Testis (tissue), 3 donors: ENCODE data around the gene UPF1. TPM values are rescaled to one million over a fixed set of nuclear protein-coding genes. Genes with fewer than 3 reads are reported as not detected.

Experiments used
- DNase-seq: peaks from one replicate; pipeline ENCODE4 v3.0.0-alpha.2; 2019
- H3K27ac ChIP-seq, 2 donors: fragments of 200-600 bp; sonication (generic); one replicate each; pipeline ENCODE4 v1.5.1; 2019
- H3K27me3 ChIP-seq: fragments of 200-600 bp; sonication (generic); one replicate; pipeline ENCODE4 v1.5.1; 2019
- H3K36me3 ChIP-seq: fragments of 200-600 bp; sonication (generic); one replicate; pipeline ENCODE4 v1.5.1; 2017; ENCODE audit warnings: low read depth; ENCODE audit errors: missing control alignments
- H3K4me1 ChIP-seq: fragments of 200-600 bp; sonication (generic); one replicate; pipeline ENCODE4 v1.5.1; 2019
- H3K4me3 ChIP-seq, 2 donors: fragments of 200-600 bp; sonication (generic); one replicate each; pipeline ENCODE4 v1.5.1; 2017 to 2019
- H3K9me3 ChIP-seq: fragments of 200-600 bp; sonication (generic); one replicate; pipeline ENCODE4 v1.5.1; 2017
- CTCF ChIP-seq, 3 experiments: fragments of 450-650 bp in 2 of 3; fragments of 200-600 bp in 1 of 3; sonication (generic) in 1 of 3; IDR thresholded peaks; one replicate each; pipeline ENCODE4 v1.5.1; 2016 to 2019; ENCODE audit warnings: antibody characterized with exemption in 3 of 3, mild to moderate bottlenecking in 2 of 3, moderate library complexity in 1 of 3
- POLR2A ChIP-seq: fragments of 450-650 bp; IDR thresholded peaks from one replicate; pipeline ENCODE4 v1.6.1; 2017; ENCODE audit warnings: antibody characterized with exemption, mild to moderate bottlenecking, moderate library complexity
- WGBS, 2 donors: methylation state at CpG; one replicate each; pipeline ENCODE4 v1.1.5; 2018; 5-methylcytosine and 5-hydroxymethylcytosine counted together
- intact Hi-C: fragments of 100-400 bp; cut with DNase I; formaldehyde crosslinking; loops from one replicate; pipeline ENCODE4 v1.15.1; 2023; ENCODE audit warnings: low total_unique reads
- polyA plus RNA-seq: library from polyadenylated mRNA; stranded (reverse); fragments of 350-450 nt; fragmentation: Illumina TruSeq; extraction: RNeasy Lipid Tissue Mini Kit (QIAGEN cat#74804); gene quantifications from one replicate; pipeline ENCODE4 v1.2.3, GENCODE V29; 2014; ENCODE audit warnings: low read depth, low replicate concordance; ENCODE audit not compliant: insufficient read depth
- total RNA-seq, 2 donors: library from RNA; depleted of rRNA; stranded (reverse); fragments of >200 nt; gene quantifications; one replicate each; pipeline ENCODE4 v1.2.3, GENCODE V29; 2016

UPF1 gene
- total and polyA plus RNA-seq, 3 donors from 2014 or later, result 99.0 to 188 (median 176) TPM

DNA sequence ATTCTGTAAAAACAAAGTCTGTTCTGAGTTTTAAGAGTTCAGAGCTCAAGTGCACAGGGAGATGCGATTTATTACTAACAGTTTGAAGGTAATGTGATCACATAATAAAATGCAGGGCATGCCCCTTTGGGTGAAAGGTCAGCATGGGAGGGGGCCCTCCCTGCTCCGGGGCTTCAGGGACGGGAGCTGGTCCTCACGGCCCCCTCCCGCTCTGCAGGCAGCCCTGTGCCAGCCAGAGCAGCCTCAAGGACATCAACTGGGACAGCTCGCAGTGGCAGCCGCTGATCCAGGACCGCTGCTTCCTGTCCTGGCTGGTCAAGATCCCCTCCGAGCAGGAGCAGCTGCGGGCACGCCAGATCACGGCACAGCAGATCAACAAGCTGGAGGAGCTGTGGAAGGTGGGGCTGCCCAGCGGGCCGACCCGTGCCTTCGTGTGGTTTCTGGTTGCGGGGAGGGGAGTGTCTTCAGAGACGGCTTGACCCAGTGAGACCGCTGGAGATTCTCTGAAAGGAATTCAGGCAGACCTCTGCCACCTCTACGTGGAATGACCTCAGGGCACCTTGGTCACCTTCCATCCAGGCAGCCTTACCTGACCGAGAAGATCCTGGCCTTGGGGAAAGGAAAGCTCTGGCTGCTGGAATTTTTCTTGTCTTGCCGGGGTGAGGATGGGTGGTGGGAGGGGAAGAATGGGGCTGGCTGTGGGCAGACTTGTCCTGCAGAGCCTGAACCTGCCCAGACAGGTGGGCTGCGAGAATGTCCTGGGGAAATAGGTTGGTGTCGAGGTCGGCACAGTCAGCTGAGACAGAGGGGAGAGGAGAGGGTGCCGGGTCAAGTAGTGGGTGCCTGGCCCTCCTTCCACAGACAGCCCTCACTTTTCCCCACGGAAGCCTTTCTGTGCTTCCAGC is 19.0 kb downstream of the UPF1 start:
- Histone ChIP-seq H3K36me3 (no peaks in the 10 kb centered on the region), H3K27me3 (no peaks in the 10 kb centered on the region), H3K4me1 (peaks cover 52% of the 10 kb centered on the region), H3K27ac (peak overlapping the region; percentile 75 to 86), H3K4me3 (no peak overlapping the region), H3K9me3 (no peaks in the 10 kb centered on the region)
- TF ChIP-seq CTCF (IDR thresholded peaks at IDR 0.05) (no peak), POLR2A (no peak)
- DNase-seq, result peak; percentile 73
- intact Hi-C loops, result no loop called here
- WGBS, 2 donors, result 40 to 82% methylated on average over 18 to 27 of the region's 27 CpGs

DNA sequence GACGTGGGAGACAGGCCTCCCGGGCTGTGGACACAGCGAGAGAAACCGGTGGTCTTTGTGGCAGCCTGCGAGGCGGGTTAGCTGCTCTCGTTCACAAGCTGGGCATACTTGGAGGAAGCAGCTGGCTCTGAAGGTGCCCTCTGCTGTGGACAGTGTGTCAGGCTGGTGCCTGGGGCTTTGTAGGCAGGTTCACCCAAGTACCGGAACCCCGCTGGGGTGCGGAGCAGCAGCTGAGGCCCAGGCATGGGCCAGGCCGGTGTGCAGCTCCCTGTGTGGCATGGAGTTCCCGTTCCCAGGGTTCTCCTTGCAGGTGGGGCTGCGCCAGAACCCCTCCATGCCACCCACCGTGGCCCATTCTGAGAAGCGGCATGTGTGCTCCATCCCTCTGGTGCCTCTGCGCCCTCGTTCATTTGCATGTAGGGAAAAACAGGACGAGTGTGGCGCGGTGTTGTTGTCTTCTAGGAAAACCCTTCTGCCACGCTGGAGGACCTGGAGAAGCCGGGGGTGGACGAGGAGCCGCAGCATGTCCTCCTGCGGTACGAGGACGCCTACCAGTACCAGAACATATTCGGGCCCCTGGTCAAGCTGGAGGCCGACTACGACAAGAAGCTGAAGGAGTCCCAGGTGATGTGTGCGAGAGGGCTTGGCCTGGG is 20.0 kb downstream of the UPF1 start:
- TF ChIP-seq CTCF (IDR thresholded peaks at IDR 0.05) (no peak), POLR2A (no peak)
- H3K36me3 ChIP-seq, result no peaks in the 10 kb centered on the region
- no peak overlapping the region for H3K27ac ChIP-seq
- WGBS, 2 donors, result 93 to 94% methylated on average over 16 to 31 of the region's 31 CpGs
- peaks cover 54% of the 10 kb centered on the region for H3K4me1 ChIP-seq
- intact Hi-C loops, result no loop called here
- no peaks in the 10 kb centered on the region for H3K9me3 ChIP-seq
- DNase-seq, result no peak
- no peaks in the 10 kb centered on the region for H3K27me3 ChIP-seq
- no peak overlapping the region for H3K4me3 ChIP-seq

DNA sequence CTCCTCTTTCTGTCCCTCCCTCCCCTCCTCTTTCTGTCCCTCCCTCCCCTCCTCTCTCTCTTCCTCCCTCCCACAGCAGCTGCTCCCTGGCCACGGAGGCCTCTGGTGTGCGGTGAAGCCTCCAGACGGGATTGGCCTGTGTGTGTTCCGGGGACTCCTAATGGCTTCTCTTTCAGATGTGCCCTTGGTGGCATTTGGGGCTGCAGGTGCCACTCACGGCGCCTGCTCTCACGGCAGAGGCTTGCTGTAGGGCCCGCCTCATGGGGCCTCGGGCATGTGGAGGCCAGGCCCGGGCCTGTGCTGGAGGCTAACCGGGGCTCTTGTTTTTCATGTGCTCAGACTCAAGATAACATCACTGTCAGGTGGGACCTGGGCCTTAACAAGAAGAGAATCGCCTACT is 20.9 kb downstream of the UPF1 start:
- Histone ChIP-seq H3K36me3 (no peaks in the 10 kb centered on the region), H3K4me3 (no peak overlapping the region), H3K4me1 (peaks cover 46% of the 10 kb centered on the region), H3K9me3 (no peaks in the 10 kb centered on the region), H3K27ac (no peak overlapping the region), H3K27me3 (no peaks in the 10 kb centered on the region)
- no peak for DNase-seq
- TF ChIP-seq CTCF (IDR thresholded peaks at IDR 0.05), result no peak
- TF ChIP-seq POLR2A, result no peak
- intact Hi-C loops, result no loop called here
- 70 to 85% methylated on average over 9 to 12 of the region's 12 CpGs for WGBS, 2 donors

GRCh38 chr19:18853755-18854427 is 22.1 kb downstream of the UPF1 start:
- Histone ChIP-seq H3K36me3 (no peaks in the 10 kb centered on the region), H3K9me3 (no peaks in the 10 kb centered on the region), H3K4me3 (no peak overlapping the region), H3K27me3 (no peaks in the 10 kb centered on the region), H3K4me1 (peaks cover 34% of the 10 kb centered on the region), H3K27ac (no peak overlapping the region)
- intact Hi-C loops, result no loop called here
- 86 to 92% methylated on average over 15 to 17 of the region's 17 CpGs for WGBS, 2 donors
- peak in 1 of 3 experiments; percentile 12 for TF ChIP-seq CTCF (IDR thresholded peaks at IDR 0.05)
- TF ChIP-seq POLR2A, result no peak
- no peak for DNase-seq
